Measurements from ENCODE around the gene ZBTB49.

Gene ZBTB49

GRCh38 chr4:4284827-4285618, 5.0 kb upstream of the ZBTB49 start:
- no peak for DNase-seq (ENCODE audit: low read depth)

DNA sequence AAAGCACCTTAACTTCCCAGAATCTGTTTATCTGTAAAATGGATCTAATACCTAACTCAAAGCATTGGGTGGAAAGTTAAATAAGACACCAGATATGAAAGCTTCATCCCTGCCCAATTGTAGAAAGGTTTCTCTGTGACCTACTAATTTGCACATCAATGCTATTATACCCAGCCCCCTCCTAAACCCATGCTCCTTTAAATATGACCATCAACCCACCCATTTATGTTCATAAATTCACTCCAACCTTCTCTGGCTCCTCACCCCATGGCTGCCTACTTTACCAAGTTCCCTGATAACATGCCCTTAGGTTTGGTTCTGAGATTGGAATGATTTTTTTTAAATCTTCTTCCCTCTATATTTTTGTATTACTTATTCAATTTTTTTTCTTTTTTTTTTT, 2.0 kb upstream of the ZBTB49 start:
- DNase-seq (ENCODE audit: low read depth) = no peak

GRCh38 chr4:4289055-4289454, 996 bp upstream of the ZBTB49 start:
- DNase-seq (ENCODE audit: low read depth) = no peak

DNA sequence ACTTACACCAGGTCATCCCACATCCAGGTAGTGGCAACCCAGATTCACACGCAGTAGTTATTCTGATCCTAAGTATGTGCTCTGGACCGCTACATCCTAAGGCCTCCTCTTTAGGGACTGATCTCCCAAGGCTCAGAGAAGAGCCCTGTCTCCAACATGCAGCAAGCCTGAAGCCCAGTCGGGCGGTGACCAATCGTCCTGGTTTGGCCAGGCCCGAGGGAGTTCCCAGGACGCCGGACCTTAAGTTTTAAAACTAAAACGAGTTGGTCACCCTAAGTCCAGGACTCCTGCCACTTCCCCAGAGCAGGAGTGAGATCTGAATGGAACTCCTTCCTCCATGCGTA, 482 bp upstream of the ZBTB49 start:
- no peak for DNase-seq (ENCODE audit: low read depth)

DNA sequence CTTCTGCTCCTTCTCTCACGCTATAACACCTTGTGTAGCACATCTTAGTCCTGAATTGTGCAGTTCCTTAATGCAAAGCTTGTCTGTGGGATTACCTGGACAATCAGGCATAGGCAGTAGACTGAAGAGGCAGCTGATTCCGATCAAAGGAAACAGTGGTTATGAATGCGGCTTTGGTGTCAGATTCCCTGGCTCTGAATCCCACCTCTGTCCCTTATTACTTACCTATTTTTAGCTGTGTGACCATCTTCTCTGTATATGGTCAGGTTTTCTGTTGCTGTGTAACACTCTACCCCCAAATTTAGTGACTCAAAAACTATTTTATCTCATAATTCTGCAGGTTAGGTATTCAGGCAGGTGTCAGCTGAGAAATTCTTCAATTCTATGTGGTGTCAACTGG, 3.2 kb downstream of the ZBTB49 start:
- no peak for DNase-seq (ENCODE audit: low read depth)

- DNase-seq (ENCODE audit: low read depth) = no peak
These were observed 6.3 kb downstream of the ZBTB49 start for GRCh38 chr4:4296283-4296846.

- no peak for DNase-seq (ENCODE audit: low read depth)
These were observed 9.0 kb downstream of the ZBTB49 start for GRCh38 chr4:4299006-4299405.

GRCh38 chr4:4302001-4302400, 11.9 kb downstream of the ZBTB49 start:
- DNase-seq (ENCODE audit: low read depth) = no peak

DNA sequence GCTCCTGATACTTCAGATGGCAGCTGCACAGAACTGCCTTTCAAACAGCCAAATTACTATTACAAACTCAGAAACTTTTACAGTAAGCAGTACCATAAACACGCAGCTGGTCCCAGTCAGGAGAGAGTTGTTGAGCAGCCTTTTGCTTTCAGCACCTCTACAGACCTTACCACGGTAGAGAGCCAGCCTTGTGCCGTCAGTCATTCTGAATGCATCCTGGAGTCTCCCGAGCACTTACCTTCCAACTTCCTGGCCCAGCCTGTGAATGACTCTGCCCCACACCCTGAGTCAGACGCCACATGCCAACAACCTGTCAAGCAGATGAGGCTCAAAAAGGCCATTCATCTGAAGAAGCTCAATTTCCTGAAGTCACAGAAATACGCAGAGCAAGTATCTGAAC, 12.4 kb downstream of the ZBTB49 start:
- no peak for DNase-seq (ENCODE audit: low read depth)

DNA sequence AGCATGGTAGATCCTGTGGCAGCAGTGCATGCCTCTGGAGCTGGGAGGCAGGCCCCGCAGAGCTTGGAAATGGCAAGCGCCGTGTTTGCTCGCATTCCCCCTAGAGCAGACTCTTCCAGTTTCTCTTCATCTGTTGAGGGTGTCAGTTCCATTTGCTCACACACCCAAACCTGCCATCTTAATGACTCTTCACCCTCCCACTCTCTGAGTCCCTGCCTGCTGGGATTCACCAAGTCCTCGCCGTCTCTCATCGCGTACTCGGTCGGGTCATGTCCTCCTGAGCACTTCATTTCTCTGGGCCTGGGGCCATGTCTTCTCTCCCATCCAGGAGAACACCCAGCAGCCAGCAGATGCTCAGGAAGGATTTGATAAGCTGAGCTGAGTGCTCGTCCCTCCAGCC, 16.9 kb downstream of the ZBTB49 start:
- DNase-seq (ENCODE audit: low read depth) = no peak

DNA sequence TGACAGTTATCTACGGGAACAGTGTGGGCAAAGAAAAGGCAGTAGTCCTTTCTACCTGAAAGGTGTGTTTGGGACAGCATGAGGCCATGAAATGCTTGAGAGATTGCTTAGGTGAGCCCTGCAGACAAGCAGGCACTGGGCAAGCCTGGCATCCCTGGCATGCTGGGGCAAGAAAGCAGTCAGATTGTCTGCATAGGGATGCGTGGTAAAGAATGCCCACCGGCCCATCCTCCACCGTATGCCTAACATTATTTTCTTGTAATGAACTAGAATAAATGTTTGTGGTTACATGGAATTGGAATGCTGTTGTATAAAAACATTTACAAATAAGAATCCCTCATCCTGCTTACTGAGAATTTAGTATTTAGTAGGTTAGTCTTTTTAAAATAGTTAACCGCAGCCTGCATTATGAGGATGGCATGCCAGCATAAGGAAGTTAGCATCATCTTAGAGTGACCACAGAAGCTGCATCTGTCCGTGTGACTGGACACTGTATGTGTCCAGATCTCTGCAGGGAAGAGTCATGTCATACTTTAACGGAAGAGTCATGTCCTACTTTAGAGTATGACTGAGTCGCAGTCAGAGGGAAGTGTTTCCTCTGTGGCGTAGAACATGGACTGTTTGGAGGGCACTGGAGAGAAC, 18.9 kb downstream of the ZBTB49 start:
- DNase-seq (ENCODE audit: low read depth) = no peak

- DNase-seq (ENCODE audit: low read depth) = no peak
These were observed 21.1 kb downstream of the ZBTB49 start for GRCh38 chr4:4311193-4311592.

GRCh38 chr4:4315461-4316149, 25.6 kb downstream of the ZBTB49 start:
- DNase-seq (ENCODE audit: low read depth) = no peak

- no peak for DNase-seq (ENCODE audit: low read depth)
These were observed 26.1 kb downstream of the ZBTB49 start for GRCh38 chr4:4316150-4316495.

DNA sequence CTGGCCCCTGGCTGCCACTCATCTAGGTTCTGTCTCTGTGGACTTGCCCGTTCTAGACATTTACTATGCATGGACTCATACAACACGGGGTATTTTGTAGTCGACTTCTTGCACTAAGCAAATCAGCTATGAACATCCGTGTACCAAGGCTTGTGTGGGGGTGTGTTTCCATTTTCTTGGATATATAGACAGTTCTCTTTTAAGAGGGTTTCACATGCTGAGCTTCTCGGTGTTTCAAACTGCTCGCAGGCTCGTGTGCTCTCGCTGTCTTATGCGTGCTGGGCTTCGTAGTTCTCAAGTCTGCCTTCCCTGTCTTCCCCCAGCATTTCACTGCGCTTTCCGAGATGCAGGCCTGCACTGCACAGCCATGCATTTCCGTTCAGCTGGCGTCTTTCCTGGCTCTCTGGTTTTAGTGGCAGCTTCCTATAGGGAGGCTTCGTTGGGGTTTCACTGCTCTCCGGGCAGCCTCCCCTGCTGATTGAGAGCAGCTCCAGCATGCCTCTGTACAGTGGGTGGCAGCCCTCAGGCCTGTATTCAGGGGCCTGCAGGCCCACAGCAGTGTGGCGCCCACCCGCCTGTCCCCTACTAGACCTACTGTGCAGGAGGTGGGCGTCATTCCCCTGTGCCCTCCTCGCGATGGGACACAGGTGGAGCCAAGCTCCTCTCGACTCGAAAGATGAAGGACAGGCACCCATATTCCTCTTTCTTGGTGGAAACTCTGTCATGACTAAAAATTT, 27.6 kb downstream of the ZBTB49 start:
- no peak for DNase-seq (ENCODE audit: low read depth)

DNA sequence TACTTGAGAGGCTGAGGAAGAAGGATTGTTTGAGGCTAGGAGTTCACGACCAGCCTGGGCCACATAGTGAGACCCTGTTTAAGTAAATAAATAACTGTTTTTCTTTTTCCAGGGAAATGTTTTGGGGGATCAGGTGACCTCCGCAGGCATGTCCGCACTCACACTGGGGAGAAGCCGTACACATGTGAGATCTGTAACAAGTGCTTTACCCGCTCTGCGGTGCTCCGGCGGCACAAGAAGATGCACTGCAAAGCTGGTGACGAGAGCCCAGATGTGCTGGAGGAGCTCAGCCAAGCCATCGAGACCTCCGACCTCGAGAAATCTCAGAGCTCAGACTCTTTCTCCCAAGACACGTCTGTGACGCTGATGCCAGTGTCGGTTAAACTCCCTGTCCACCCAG, 30.5 kb downstream of the ZBTB49 start:
- DNase-seq (ENCODE audit: low read depth) = no peak

DNA sequence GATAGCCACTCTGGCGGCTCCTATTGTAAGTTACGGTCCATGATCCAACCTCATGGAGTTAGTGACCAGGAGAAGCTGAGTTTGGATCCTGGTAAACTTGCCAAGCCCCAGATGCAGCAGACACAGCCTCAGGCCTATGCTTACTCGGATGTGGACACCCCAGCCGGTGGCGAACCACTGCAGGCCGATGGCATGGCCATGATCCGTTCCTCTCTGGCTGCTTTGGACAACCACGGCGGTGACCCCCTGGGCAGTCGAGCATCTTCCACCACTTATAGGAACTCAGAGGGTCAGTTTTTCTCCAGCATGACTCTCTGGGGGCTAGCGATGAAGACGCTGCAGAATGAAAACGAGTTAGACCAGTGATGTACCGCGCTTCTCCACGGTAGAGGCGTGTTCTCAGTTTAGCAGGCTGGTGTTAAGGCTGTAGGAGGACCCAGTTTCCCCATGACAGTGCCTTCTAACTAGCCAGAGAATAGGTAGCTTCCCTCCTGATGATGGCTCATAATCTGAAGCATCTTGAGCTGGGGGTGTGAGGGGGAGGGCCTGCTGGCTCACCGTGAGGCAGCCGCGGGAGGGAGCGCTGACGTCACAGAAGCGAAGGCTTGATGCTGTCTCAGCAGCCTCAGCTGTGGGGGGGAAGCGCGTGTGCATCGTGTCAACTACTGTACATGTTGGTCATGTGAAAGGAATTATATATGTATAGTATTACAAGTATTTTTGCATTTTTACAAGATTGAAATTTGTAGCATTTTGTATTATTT, 31.1 kb downstream of the ZBTB49 start:
- DNase-seq (ENCODE audit: low read depth) = no peak

- no peak for DNase-seq (ENCODE audit: low read depth)
These were observed 32.1 kb downstream of the ZBTB49 start for GRCh38 chr4:4321951-4322688.

GRCh38 chr4:4323705-4324534, 33.9 kb downstream of the ZBTB49 start:
- no peak for DNase-seq (ENCODE audit: low read depth)

GRCh38 chr4:4325321-4325720, 35.3 kb downstream of the ZBTB49 start:
- DNase-seq (ENCODE audit: low read depth) = no peak
